Effector memory CD8-positive, alpha-beta T cell (primary cell): ENCODE data around the gene MCTP1.

Experiments
- ATAC-seq: fragments of 150-1000 bp; cut with Tn5 transposase; replicated peaks from 2 replicates; pipeline ENCODE4 v1.10.0; 2021; ENCODE audit warnings: mild to moderate bottlenecking, moderate library complexity
- DNase-seq, 3 experiments: peaks; one replicate each; pipeline ENCODE4 v3.0.0; 2021
- H3K27ac Mint-ChIP-seq, 2 donors: one replicate each; pipeline ENCODE4 v1.8.0; 2022; ENCODE audit warnings: mild to moderate bottlenecking in 2 of 2, mixed read lengths in 2 of 2, moderate library complexity in 2 of 2
- H3K27me3 Mint-ChIP-seq, 2 donors: one replicate each; pipeline ENCODE4 v1.8.0; 2022; ENCODE audit warnings: mixed read lengths in 2 of 2
- H3K36me3 Mint-ChIP-seq: one replicate; pipeline ENCODE4 v1.8.0; 2022; ENCODE audit warnings: mild to moderate bottlenecking, moderate library complexity, mixed read lengths; ENCODE audit not compliant: insufficient read depth
- H3K4me1 Mint-ChIP-seq, 2 donors: one replicate each; pipeline ENCODE4 v1.8.0; 2022; ENCODE audit warnings: low read depth in 2 of 2, mixed read lengths in 2 of 2
- H3K4me3 Mint-ChIP-seq, 2 donors: one replicate each; pipeline ENCODE4 v1.8.0; 2022; ENCODE audit warnings: mild to moderate bottlenecking in 2 of 2, mixed read lengths in 2 of 2, moderate library complexity in 2 of 2
- H3K9me3 Mint-ChIP-seq, 2 donors: one replicate each; pipeline ENCODE4 v1.8.0; 2022; ENCODE audit warnings: mixed read lengths in 2 of 2

Gene MCTP1

DNA sequence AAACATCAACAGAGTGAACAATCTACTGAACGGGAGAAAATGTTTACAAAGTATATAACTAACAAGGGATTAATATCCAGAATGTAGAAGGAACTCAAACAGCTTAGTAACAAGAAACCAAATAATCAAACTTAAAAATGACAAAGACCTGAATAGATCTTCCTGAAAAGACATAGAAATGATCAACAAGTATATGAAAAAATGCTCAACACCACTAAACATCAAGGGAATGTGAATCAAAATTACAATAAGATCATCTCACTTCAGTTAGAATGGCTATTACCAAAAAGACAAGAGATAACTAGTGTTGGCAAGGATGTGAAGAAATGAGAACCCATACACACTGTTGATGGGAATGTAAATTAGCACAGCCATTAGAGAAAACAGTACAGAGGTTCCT, 218.8 kb downstream of the MCTP1 start:
- DNase-seq = no peak
- H3K27ac Mint-ChIP-seq = no peak overlapping the region
- H3K4me3 Mint-ChIP-seq = no peak overlapping the region
- ATAC-seq = no peak
- H3K27me3 Mint-ChIP-seq = no peaks in the 10 kb centered on the region
- no peaks in the 10 kb centered on the region for H3K36me3 Mint-ChIP-seq
- peaks cover 0 to 9% of the 10 kb centered on the region in 2 donors for H3K9me3 Mint-ChIP-seq
- no peaks in the 10 kb centered on the region for H3K4me1 Mint-ChIP-seq

DNA sequence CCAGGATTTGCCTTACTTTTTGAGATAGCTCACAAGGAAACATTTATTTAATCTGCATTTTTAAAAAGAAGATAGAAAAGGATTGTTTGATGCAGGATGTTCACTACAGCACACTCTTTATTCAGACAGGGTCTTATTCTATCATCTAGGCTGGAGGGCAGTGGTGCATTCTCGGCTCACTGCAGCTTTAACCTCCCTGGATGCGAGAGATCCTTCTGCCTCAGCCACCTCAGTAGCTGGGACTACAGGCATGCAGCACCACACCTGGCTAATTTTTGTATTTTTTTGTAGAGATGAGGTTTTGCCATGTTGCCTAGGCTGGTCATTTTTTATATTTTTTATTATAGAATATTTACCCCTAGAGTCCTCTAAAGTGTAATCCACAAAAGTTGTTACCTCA, 221.4 kb downstream of the MCTP1 start:
- Mint-ChIP-seq H3K27ac (no peak overlapping the region), H3K27me3 (no peaks in the 10 kb centered on the region), H3K4me1 (no peaks in the 10 kb centered on the region), H3K9me3 (no peaks in the 10 kb centered on the region), H3K4me3 (no peak overlapping the region), H3K36me3 (no peaks in the 10 kb centered on the region)
- ATAC-seq (no peak), DNase-seq (no peak)

DNA sequence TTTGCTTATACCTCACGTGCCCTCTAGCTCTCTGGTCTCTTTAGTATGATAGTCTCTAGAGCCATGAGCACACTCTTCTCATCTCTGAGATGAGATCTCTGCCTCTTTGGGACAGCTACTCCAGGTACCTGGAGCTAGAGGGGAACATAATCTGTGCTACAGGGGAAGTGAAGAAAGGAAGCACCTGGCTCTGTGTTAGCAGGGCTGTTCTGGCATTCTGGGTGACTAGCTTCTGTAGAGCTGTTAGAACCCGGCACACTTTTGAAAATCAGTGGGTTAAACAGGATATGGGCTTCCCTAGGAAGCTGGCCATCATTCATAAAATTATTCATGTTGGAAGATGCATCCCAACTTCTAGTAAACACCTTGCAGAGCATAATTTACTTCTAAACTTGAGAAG, 224.8 kb downstream of the MCTP1 start:
- no peak for ATAC-seq

DNA sequence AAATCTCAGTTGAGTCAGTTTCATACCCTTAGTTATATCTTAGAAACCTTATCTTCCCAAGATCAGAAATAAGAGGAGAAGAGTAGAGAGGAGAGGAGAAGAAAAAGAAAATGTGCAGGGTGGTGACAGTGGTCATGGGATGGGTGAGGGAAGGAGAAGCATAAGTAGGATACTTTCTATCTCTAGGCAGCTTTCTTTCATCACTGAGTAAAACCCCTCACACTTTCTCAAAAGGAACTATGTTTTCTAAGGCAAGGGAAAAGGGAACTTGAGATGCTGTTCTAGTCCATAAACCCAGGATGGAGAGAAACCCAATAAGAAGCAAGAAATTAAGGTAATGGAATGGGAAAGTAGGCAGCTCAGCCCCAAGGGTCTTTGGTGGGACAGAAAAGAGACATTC, 225.3 kb downstream of the MCTP1 start:
- Mint-ChIP-seq H3K27me3 (no peaks in the 10 kb centered on the region), H3K4me3 (no peak overlapping the region), H3K36me3 (no peaks in the 10 kb centered on the region), H3K4me1 (no peaks in the 10 kb centered on the region), H3K27ac (no peak overlapping the region), H3K9me3 (no peaks in the 10 kb centered on the region)
- no peak for ATAC-seq
- DNase-seq = no peak

More for the DNA sequence above, 224.8 kb downstream of the MCTP1 start:
- H3K36me3 Mint-ChIP-seq = no peaks in the 10 kb centered on the region
- no peak for DNase-seq
- no peak overlapping the region for H3K4me3 Mint-ChIP-seq
- no peak overlapping the region for H3K27ac Mint-ChIP-seq
- H3K4me1 Mint-ChIP-seq = no peaks in the 10 kb centered on the region
- H3K27me3 Mint-ChIP-seq = no peaks in the 10 kb centered on the region
- H3K9me3 Mint-ChIP-seq = no peaks in the 10 kb centered on the region

DNA sequence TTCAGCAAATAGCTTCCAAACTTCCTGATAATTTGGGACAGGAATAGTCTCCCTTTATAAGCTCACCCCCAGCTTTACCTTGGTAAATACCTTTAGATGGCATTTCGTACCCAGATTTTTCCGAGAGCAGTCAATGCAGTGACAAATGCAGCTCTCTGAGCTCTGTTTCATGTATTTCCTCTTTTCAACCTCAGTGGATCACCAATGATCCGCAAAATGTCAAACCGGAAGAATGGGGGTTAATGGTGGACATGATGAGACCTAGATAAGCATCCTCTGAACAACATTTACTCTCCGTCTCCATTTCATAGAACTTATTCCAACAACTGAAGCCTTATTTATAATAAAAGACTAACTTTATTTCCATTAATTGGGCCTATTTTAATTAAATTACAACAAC, 227.3 kb downstream of the MCTP1 start:
- no peaks in the 10 kb centered on the region for H3K36me3 Mint-ChIP-seq
- H3K4me1 Mint-ChIP-seq = no peaks in the 10 kb centered on the region
- H3K27ac Mint-ChIP-seq = no peak overlapping the region
- H3K27me3 Mint-ChIP-seq = no peaks in the 10 kb centered on the region
- ATAC-seq (no peak), DNase-seq (no peak)
- H3K4me3 Mint-ChIP-seq = no peak overlapping the region
- no peaks in the 10 kb centered on the region for H3K9me3 Mint-ChIP-seq

DNA sequence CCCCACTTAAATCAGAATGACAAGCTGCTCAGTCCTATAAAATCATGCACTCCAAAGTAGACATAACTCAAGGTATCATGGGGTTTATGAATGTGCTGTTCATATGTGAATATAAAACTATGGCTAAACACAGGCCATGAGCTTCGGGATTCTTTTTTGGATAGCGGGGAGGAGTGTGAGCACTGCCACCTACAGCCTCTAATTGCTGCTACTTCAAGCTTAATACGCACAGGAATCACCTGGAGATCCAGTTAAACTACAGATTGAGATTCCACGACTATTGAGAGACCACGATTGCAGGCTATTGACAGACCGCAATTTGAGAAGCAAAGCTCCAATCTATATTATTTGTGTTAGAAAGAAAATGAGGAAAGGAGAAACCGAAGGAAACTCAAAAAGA, 231.6 kb downstream of the MCTP1 start:
- Mint-ChIP-seq H3K27me3 (no peaks in the 10 kb centered on the region), H3K4me1 (no peaks in the 10 kb centered on the region), H3K9me3 (no peaks in the 10 kb centered on the region), H3K36me3 (no peaks in the 10 kb centered on the region), H3K27ac (no peak overlapping the region), H3K4me3 (no peak overlapping the region)
- ATAC-seq = no peak
- DNase-seq = no peak

DNA sequence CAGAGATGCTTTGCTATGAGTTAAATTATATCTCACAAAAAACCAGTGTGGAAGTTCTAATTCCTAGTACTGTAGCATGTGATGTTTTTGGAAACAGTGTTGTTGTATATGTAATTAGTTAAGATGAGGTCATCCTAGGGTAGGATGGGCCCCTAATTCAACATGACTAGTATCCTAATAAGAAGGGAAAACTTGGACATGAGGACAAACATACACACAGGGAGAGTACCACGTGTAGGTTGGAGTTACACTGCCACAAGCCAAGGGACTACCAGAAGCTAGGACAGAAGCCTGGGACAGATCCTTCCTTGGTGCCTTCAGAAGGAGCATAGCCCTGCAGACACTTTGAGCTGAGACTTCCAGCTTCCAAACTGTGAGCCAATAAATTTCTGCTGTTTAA, 234.2 kb downstream of the MCTP1 start:
- DNase-seq (no peak), ATAC-seq (no peak)
- Mint-ChIP-seq H3K36me3 (no peaks in the 10 kb centered on the region), H3K27ac (no peak overlapping the region), H3K4me1 (no peaks in the 10 kb centered on the region), H3K27me3 (no peaks in the 10 kb centered on the region), H3K4me3 (no peak overlapping the region), H3K9me3 (no peaks in the 10 kb centered on the region)

DNA sequence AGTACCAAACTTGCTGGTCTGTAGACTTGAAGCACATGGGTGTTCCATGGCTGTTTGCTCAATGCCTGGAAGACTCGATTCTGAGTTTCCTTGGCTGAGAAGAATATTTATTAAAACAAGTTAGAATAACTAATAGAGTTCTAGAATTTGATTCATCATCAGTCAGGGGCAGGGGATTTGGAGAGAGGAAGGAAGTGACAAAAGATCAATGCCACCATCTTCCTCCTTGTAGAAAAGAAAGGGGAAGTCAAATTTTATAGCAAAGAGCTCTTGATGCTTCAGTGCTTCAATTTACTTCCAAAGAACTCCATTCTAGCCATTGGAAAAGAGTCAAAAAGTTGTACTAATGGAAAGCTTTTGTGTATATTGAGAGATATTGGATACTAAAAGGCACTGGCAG, 236.3 kb downstream of the MCTP1 start:
- H3K27ac Mint-ChIP-seq = no peak overlapping the region
- H3K4me3 Mint-ChIP-seq = no peak overlapping the region
- no peaks in the 10 kb centered on the region for H3K27me3 Mint-ChIP-seq
- ATAC-seq (no peak), DNase-seq (no peak)
- H3K4me1 Mint-ChIP-seq = no peaks in the 10 kb centered on the region
- no peaks in the 10 kb centered on the region for H3K36me3 Mint-ChIP-seq
- peaks cover 7% of the 10 kb centered on the region in 2 donors for H3K9me3 Mint-ChIP-seq

DNA sequence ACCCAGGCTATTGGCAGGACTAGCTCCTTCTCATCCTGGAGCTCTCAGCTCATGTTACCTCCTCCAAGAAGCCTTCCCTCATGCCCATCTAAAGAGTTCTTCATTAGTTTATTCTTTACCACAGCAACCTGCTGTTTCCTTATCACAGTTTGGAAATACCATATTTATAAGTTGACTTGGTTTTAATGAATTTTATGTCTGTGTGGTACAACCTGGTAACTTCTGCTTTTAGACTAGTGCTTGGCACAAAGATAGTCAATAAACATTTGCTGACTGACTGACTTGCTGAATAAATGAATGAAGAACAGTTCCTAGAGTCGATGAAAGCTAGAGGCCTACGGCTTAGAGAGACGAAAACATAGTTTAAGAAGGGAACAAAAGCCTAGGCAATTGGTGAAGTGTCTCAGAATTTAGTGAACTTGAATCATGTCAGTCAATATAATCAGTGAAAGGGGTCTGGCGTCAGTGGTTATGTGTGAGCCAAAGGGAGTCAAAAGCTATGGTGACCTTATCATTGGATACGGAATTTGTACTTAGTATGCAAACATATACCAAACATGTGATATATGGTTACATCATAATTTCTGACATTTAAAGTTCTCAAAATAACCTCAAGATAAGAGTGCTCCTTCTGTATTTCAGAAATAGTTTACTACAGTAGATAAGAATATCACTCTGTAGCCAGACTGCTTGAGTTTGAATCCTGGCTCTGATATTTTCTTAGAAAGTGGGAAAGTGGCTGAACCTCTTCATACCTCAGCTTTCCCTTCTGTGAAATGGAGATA, 239.5 kb downstream of the MCTP1 start:
- Mint-ChIP-seq H3K4me3 (no peak overlapping the region), H3K4me1 (no peaks in the 10 kb centered on the region), H3K9me3 (peaks cover 7% of the 10 kb centered on the region in 2 donors), H3K27ac (no peak overlapping the region), H3K36me3 (no peaks in the 10 kb centered on the region), H3K27me3 (no peaks in the 10 kb centered on the region)
- ATAC-seq (no peak), DNase-seq (no peak)

DNA sequence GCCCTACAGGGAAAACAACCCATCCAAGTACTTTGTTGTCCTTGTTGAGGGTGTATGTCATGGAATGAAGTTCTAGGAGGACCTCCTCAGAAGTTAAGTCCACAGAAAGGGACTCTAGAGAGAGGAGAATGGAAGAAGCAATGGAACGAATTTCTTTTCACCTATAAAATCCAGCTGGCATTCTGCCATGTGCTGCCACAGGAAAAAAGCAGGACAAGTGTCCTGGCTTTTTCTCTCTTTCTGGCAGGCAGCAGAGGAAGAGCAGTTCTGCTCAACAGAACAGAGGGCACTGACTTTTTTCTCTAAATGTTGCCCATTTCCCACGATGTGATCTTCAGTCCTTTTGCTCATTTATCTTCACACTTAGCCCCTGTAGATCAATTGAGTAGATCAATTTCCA, 240.8 kb downstream of the MCTP1 start:
- Mint-ChIP-seq H3K4me3 (no peak overlapping the region), H3K9me3 (peaks cover 7% of the 10 kb centered on the region in 2 donors), H3K4me1 (no peaks in the 10 kb centered on the region), H3K27ac (no peak overlapping the region), H3K36me3 (no peaks in the 10 kb centered on the region), H3K27me3 (no peaks in the 10 kb centered on the region)
- DNase-seq = no peak
- no peak for ATAC-seq

DNA sequence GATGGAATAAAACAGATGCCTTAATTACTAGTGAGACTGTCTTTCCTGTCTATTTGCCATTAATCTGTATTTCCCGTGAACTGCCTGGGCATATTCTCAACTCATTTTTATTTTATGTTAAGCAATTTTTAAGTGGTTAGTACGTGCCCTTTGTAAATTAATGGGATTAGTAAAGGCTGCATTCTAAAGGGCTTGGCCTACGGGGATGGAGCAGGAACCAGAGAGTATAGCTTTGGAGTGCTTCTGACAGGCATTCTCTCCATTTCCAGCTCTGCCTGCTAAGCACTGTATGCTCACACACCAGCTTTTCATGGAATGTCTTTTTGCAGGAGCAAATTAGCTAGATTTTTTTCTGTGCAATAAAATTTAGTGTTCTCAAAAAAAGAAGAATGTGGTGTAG, 241.2 kb downstream of the MCTP1 start:
- DNase-seq = no peak
- Mint-ChIP-seq H3K4me3 (no peak overlapping the region), H3K36me3 (no peaks in the 10 kb centered on the region), H3K27ac (no peak overlapping the region), H3K27me3 (no peaks in the 10 kb centered on the region), H3K4me1 (no peaks in the 10 kb centered on the region), H3K9me3 (peaks cover 7% of the 10 kb centered on the region in 2 donors)
- no peak for ATAC-seq

DNA sequence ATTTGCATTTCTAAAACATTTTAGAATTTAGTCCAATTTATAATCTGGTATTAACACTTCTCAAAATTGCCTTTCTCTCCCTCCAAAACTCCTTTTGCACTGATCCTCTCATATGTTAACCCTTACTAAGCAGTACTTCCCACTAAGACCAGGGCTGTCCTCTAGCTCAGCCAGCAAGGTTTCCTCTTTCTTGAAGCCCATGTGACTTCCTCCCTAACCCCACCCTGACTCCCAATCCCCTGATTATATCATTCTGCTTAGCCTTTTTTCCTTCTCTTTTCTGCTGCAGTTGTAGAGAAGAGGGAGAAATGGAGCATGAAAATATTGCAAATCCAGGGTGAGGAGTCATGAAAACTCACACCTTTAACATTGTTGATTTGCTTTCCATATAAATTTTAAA, 241.7 kb downstream of the MCTP1 start:
- H3K27ac Mint-ChIP-seq = no peak overlapping the region
- H3K4me3 Mint-ChIP-seq = no peak overlapping the region
- H3K36me3 Mint-ChIP-seq = no peaks in the 10 kb centered on the region
- peaks cover 7% of the 10 kb centered on the region in 2 donors for H3K9me3 Mint-ChIP-seq
- no peaks in the 10 kb centered on the region for H3K4me1 Mint-ChIP-seq
- ATAC-seq = no peak
- no peak for DNase-seq
- H3K27me3 Mint-ChIP-seq = no peaks in the 10 kb centered on the region

DNA sequence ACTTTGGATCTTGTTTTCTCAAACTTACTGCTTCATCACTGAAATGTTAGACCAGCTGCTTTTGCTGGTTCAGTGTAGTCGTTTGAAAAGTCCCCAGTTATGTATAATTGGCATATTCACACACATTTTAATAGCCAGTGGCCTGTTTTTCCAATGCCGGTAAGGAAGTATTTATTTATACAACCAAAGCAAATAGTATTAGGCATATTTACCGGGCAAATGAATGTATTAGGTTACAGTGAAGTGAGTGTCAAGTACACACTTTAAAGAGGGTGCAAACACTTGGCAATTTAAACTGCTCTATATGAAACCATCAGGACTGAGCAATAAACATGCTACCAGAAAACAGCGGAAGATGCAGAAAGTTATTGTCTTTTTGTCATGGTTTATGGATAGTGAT, 242.9 kb downstream of the MCTP1 start:
- peaks cover 7% of the 10 kb centered on the region in 2 donors for H3K9me3 Mint-ChIP-seq
- H3K4me1 Mint-ChIP-seq = no peaks in the 10 kb centered on the region
- H3K27ac Mint-ChIP-seq = no peak overlapping the region
- H3K4me3 Mint-ChIP-seq = no peak overlapping the region
- H3K27me3 Mint-ChIP-seq = no peaks in the 10 kb centered on the region
- DNase-seq = no peak
- no peak for ATAC-seq
- H3K36me3 Mint-ChIP-seq = no peaks in the 10 kb centered on the region

DNA sequence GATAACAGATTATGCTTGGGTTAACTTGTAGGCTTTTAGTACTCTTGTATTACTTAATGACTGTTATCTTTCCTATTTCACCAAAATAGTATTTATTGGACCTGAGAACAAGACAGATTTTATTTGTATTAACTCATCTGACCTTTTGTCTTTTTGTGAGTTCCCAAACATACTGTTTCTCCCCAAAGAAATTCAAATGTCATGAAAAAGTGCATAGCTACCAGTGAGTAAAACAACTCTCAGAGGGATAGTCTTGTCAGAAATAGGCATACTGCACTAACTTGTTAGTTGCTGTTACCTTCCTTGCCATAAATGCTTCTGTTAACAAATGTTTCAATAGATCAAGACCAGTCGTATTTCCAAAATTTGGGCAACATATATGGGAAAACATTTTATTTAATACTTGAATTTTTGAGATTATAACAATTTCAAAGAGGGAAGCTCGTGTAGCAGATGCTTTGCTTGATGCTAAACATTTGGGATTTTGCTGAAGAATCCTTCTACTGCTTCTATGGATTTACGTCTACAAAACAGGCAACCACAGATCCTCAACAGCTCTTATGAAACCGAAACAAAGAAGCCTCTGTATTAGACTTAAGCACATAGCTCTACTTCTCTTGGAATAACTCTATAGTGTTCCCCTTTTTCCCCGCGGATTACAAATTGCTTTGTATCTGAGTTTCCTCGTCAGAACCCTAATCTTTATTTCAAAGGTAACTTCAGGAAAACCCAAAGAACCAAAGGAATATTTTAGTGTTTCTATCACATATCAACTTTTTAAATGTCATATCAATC, 248.8 kb downstream of the MCTP1 start:
- Mint-ChIP-seq H3K36me3 (no peaks in the 10 kb centered on the region), H3K27ac (no peak overlapping the region), H3K4me3 (no peak overlapping the region), H3K4me1 (no peaks in the 10 kb centered on the region), H3K9me3 (peaks cover 0 to 10% of the 10 kb centered on the region in 2 donors), H3K27me3 (no peaks in the 10 kb centered on the region)
- ATAC-seq = no peak
- DNase-seq = no peak
